ENCODE results near the gene AFMID.

AFMID gene

GRCh38 chr17:78248051-78248914 is 61.1 kb downstream of the AFMID start:
- H3K27me3 ChIP-seq (replicated peaks; ENCODE audit: control insufficient read depth, insufficient read depth, low read length), result no peaks in the 10 kb centered on the region; the same call in 1 of the 2 replicates
- no peak overlapping the region for H3K4me3 ChIP-seq (replicated peaks; ENCODE audit: low read depth, low read length)
- no peak for TF ChIP-seq CTCF (IDR thresholded peaks at IDR 0.05; ENCODE audit: insufficient read depth, low read length, poor library complexity, severe bottlenecking)
- no peak for DNase-seq (ENCODE audit: extremely low read depth, insufficient read length)
- no peaks in the 10 kb centered on the region for H3K36me3 ChIP-seq (ENCODE audit: control insufficient read depth, insufficient read depth, low read length)

GRCh38 chr17:78249074-78249817 is 62.1 kb downstream of the AFMID start:
- TF ChIP-seq CTCF (IDR thresholded peaks at IDR 0.05; ENCODE audit: insufficient read depth, low read length, poor library complexity, severe bottlenecking), result no peak
- Histone ChIP-seq H3K27me3 (replicated peaks; ENCODE audit: control insufficient read depth, insufficient read depth, low read length) (no peaks in the 10 kb centered on the region; the same call in 1 of the 2 replicates), H3K36me3 (ENCODE audit: control insufficient read depth, insufficient read depth, low read length) (no peaks in the 10 kb centered on the region), H3K4me3 (replicated peaks; ENCODE audit: low read depth, low read length) (no peak overlapping the region)
- no peak for DNase-seq (ENCODE audit: extremely low read depth, insufficient read length)

GRCh38 chr17:78249818-78250806 is 63.0 kb downstream of the AFMID start:
- no peak for TF ChIP-seq CTCF (IDR thresholded peaks at IDR 0.05; ENCODE audit: insufficient read depth, low read length, poor library complexity, severe bottlenecking)
- Histone ChIP-seq H3K4me3 (replicated peaks; ENCODE audit: low read depth, low read length) (no peak overlapping the region), H3K36me3 (ENCODE audit: control insufficient read depth, insufficient read depth, low read length) (no peaks in the 10 kb centered on the region)

GRCh38 chr17:78250891-78251772 is 64.0 kb downstream of the AFMID start:
- DNase-seq (ENCODE audit: extremely low read depth, insufficient read length), result peak; percentile 84
- Histone ChIP-seq H3K4me3 (replicated peaks; ENCODE audit: low read depth, low read length) (no peak overlapping the region), H3K36me3 (ENCODE audit: control insufficient read depth, insufficient read depth, low read length) (no peaks in the 10 kb centered on the region), H3K27me3 (replicated peaks; ENCODE audit: control insufficient read depth, insufficient read depth, low read length) (no peaks in the 10 kb centered on the region; the same call in 1 of the 2 replicates)
- TF ChIP-seq CTCF (IDR thresholded peaks at IDR 0.05; ENCODE audit: insufficient read depth, low read length, poor library complexity, severe bottlenecking), result peak; percentile 100

More at GRCh38 chr17:78249818-78250806, 63.0 kb downstream of the AFMID start:
- H3K27me3 ChIP-seq (replicated peaks; ENCODE audit: control insufficient read depth, insufficient read depth, low read length), result no peaks in the 10 kb centered on the region; the same call in 1 of the 2 replicates
- DNase-seq (ENCODE audit: extremely low read depth, insufficient read length), result no peak

Data from GM06990 (cell line).